Stomach smooth muscle (tissue), 2 donors: ENCODE data around the gene DDN.

ENCODE experiments used
- H3K27ac ChIP-seq: one replicate; pipeline ENCODE4 v1.7.0; 2013; ENCODE audit warnings: mild to moderate bottlenecking, low read length, inconsistent platforms
- H3K27me3 ChIP-seq, 2 donors: one replicate each; pipeline ENCODE4 v1.7.0; 2013; ENCODE audit warnings: low read length in 2 of 2; ENCODE audit not compliant: insufficient read depth in 2 of 2, control insufficient read depth in 1 of 2
- H3K36me3 ChIP-seq, 2 donors: one replicate each; pipeline ENCODE4 v1.7.0; 2013; ENCODE audit warnings: low read length in 2 of 2; ENCODE audit not compliant: control insufficient read depth in 2 of 2, insufficient read depth in 2 of 2
- H3K4me1 ChIP-seq: one replicate; pipeline ENCODE4 v1.7.0; 2013; ENCODE audit warnings: low read length; ENCODE audit not compliant: control insufficient read depth, insufficient read depth
- H3K4me3 ChIP-seq, 2 donors: one replicate each; pipeline ENCODE4 v1.7.0; 2013; ENCODE audit warnings: low read length in 2 of 2
- H3K9ac ChIP-seq, 2 donors: one replicate each; pipeline ENCODE4 v1.7.0; 2013; ENCODE audit warnings: low read length in 2 of 2, mild to moderate bottlenecking in 1 of 2
- H3K9me3 ChIP-seq, 2 donors: one replicate each; pipeline ENCODE4 v1.7.0; 2013; ENCODE audit warnings: low read length in 2 of 2; ENCODE audit not compliant: control insufficient read depth in 2 of 2
- donor health status: healthy.
- donor health status: Pancreatic carcinoma.

Gene DDN

DNA sequence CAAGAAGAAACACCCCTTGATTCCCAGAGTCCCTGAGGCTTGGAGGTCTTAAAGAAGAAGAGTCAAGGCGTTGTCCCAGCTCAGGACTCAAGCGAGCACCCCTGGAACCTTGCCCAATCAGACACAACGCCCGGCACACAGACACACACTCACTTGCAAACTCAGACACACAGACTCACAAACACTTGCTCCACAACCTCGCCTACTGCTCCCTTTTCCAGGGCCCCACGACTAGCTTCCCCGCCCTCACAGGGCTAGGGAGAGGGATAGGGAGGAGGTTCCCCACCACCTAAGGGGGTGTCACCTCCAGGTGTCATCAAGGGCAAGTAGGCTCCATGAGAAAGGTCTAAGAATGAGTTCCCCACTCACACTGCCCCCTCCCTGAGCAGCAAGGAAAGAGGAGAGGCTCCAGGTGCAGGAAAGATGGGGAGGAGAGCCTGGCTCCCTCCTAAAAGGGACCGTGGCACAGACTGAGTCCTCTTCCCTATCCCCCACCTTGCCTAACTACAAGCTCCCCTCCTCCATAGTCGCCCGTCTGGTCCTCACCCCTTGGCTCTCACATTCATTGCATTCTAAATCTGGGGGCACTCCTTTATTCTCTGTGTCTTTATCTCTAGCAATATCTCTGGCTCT, 28.4 kb downstream of the DDN start:
- Histone ChIP-seq H3K4me3 (peak overlapping the region; percentile 41 to 55), H3K36me3 (no peaks in the 10 kb centered on the region), H3K27ac (no peak overlapping the region), H3K4me1 (peaks cover 21% of the 10 kb centered on the region), H3K9me3 (no peaks in the 10 kb centered on the region), H3K9ac (no peak overlapping the region), H3K27me3 (peaks cover 49 to 64% of the 10 kb centered on the region in 2 donors)

DNA sequence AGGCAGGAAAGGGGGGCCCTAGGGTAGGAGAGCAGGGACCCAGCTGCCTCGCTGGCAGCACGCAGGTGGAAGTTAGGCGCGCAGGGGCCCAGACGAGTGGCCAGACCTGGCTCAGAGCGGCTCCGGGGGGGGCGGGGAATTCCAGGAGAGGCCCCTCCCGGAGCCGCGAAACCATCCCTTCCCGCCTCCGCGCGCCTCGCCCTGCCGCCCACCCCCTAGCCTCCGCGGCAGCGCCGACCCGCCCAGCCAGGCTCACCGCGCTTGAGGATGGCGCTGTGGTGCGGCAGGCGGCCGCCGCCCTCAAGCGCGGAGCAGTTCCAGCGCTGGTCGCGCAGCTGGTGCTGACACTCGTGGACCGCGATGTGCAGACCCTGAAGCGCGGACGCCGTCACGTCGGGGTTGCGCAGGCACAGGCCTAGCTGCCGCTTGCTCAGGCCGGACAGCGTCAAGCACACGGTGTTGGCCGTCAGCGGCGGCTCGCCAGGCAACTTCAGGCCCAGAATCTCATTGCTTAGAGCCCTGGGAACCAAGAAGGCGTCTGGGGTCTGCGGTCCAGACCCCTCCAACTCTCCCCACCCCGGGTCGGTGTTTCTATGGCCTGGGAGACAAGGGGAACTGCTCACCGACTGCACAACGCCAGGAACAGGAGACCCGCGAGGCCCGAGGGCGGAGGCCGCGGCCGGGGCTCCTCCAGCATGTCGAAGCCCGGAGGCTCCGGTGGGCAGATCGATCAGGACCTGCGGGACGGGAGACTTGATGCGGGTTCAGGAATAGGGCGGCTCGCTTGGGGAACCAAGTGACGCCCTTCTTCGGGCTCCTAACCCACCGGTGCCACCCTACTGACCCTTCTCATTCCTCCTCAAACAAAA, 29.1 kb downstream of the DDN start:
- H3K9me3 ChIP-seq = no peaks in the 10 kb centered on the region
- no peak overlapping the region for H3K9ac ChIP-seq
- H3K27ac ChIP-seq = no peak overlapping the region
- peak overlapping the region in 1 of 2 donors; percentile 49 for H3K4me3 ChIP-seq
- no peaks in the 10 kb centered on the region for H3K36me3 ChIP-seq
- H3K27me3 ChIP-seq = peaks cover 47 to 62% of the 10 kb centered on the region in 2 donors
- H3K4me1 ChIP-seq = peaks cover 21% of the 10 kb centered on the region

DNA sequence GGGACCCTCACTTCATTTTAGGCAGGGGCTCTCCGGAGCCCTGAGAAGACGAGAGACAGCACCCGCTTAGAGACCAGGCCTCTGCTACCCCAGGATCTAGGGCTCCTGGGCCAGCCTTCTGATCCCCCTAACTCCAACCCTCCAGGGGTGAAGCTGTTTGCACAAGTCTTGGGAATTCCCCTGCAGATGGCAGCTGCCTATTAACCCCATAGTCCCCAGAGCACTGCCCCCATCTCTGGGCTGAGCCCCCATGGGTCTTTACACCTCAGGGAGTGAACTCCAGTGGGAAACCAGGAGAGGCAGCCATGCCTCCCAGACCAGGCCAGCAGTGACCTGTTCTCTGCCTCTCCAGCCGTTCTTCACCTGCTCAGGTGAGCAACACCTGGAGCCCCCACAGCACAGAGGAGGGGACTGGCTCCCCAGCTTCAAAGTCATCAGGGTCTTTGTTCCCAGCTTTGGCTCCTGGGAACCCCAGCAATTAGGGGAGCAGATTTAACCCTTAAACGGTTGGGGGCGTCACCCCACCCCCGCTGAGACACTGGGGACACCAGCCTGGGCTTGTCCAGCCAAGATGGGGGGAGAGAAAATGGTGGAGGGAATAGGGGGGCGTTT, 29.9 kb downstream of the DDN start:
- peaks cover 48 to 55% of the 10 kb centered on the region in 2 donors for H3K27me3 ChIP-seq
- no peak overlapping the region for H3K9ac ChIP-seq
- H3K4me3 ChIP-seq = no peak overlapping the region
- no peaks in the 10 kb centered on the region for H3K9me3 ChIP-seq
- H3K4me1 ChIP-seq = peaks cover 21% of the 10 kb centered on the region
- H3K27ac ChIP-seq = no peak overlapping the region
- no peaks in the 10 kb centered on the region for H3K36me3 ChIP-seq

DNA sequence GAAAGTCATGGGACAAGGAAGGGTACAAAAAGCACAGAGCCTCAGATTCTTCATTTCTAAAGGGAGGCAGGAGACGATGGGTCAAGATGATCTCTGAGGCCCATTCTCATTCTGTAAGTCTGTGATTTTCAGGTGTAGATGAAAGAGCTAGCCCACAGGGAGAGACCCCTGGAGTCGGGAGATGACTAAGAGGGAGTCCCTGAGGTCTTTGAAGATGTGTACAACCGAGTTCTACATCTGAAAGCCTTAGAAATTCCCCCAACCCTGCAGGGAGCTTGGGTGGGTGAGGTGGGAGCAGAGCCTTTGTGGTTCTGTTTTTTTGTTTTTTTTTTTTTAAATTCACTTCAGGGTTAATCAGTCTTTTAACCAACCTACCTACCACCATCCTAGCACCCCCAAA, 30.7 kb downstream of the DDN start:
- Histone ChIP-seq H3K4me3 (no peak overlapping the region), H3K9me3 (no peaks in the 10 kb centered on the region), H3K27me3 (peaks cover 41 to 49% of the 10 kb centered on the region in 2 donors), H3K9ac (no peak overlapping the region), H3K27ac (no peak overlapping the region), H3K4me1 (peaks cover 20% of the 10 kb centered on the region), H3K36me3 (no peaks in the 10 kb centered on the region)

DNA sequence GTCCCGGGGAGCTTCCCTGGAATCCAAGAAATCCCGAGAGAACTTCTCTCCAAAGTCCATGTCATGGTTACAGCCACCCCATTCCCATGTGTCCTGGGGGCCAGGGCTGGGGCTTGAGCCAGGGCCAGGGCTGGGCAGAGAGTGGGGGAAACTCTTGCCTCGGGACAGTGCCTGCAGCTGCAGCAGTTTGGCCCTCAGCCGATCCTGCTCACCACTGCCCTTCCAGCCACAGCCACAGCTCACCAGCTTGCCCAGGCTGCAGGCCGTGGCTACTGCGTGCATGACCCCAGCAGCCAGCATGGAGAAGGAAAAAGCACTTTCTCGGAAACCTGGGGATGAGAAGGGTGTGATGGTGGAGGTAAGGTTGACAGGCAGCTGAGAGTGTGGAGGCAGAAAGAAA, 31.2 kb downstream of the DDN start:
- no peak overlapping the region for H3K9ac ChIP-seq
- no peaks in the 10 kb centered on the region for H3K9me3 ChIP-seq
- H3K27ac ChIP-seq = no peak overlapping the region
- no peak overlapping the region for H3K4me3 ChIP-seq
- H3K36me3 ChIP-seq = no peaks in the 10 kb centered on the region
- H3K27me3 ChIP-seq = peaks cover 36 to 44% of the 10 kb centered on the region in 2 donors
- peaks cover 19% of the 10 kb centered on the region for H3K4me1 ChIP-seq

DNA sequence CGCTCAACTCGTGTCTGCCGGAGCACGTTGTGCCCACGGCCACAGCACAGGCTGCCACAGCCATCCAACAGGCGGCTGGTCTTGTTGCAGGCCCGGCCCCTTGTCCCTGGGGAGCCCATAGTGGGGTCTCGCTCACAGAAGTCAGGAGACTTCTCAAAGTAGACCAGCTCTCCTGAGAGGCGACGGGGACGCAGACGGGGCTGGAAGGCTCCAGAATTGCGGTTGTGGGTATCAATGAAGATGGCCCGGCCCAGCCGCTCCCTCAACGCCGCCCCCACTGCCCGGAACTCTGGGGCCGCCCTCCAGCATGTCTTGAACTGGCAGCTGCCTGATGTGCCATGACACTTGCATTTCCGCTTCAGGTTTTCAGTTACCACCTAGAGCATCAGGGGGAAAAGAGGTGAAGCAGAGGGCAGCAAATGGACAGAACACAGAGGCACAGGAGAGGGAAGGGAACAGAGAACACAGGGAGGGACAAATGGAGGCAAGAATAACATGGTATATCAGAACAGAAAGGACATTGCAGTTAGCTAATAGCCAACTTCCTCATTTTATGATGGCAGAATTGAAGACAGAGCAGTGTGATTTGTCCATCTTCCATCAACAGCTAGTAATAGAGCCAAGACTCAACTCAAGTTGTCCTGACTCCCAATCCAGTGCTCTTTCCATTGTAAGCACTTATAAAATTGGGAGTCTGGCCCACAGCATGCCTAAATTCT, 32.8 kb downstream of the DDN start:
- Histone ChIP-seq H3K9me3 (no peaks in the 10 kb centered on the region), H3K36me3 (no peaks in the 10 kb centered on the region), H3K27ac (no peak overlapping the region), H3K9ac (no peak overlapping the region), H3K27me3 (peaks cover 22 to 28% of the 10 kb centered on the region in 2 donors), H3K4me1 (peaks cover 12% of the 10 kb centered on the region), H3K4me3 (no peak overlapping the region)

DNA sequence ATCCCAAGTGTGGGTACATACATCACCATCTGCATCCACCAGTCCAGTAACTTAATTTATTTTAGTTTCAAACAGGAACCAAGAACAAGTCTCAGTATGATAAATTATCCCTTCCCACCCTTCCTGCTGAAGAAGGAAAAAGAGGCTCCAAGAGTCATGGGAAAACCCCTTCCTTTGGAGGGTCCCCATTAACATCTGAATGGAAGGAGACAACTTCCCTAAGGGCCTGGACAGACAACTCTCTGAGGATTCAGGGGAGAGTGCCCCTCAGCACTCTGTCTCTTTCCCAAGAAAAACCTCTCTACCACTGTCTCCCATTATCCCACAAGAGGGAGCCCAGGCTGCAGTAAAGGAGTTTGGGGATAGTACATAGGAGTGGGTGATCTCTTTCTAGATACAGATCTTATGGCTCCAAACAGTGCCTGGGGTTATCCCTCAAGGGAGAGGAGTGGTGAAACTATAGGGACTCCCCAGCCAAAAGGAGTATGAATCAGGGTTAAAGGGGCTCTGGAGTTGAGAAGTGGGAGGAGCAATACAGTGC, 33.8 kb downstream of the DDN start:
- Histone ChIP-seq H3K36me3 (no peaks in the 10 kb centered on the region), H3K4me3 (no peak overlapping the region), H3K9ac (no peak overlapping the region), H3K9me3 (no peaks in the 10 kb centered on the region), H3K27me3 (peaks cover 13 to 18% of the 10 kb centered on the region in 2 donors), H3K27ac (no peak overlapping the region), H3K4me1 (peaks cover 6% of the 10 kb centered on the region)

DNA sequence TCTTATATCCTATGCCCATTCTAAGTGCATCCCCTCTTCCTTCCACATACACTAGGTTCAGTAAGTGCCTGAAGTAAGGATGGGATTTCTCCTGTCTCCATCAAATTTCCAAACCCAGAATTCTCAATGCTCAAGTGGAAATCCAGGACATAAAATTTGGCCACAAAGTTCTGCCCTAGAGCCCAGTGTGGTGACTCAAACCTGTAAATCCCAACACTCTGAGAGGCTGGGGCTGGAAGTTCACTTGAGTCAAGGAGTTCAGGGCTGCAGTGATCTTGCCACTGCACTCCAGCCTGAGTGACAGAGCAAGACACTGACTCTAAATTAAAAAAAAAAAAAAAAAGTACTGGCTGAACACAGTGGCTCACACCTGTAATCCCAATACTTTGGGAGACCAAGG, 37.4 kb downstream of the DDN start:
- Histone ChIP-seq H3K36me3 (no peaks in the 10 kb centered on the region), H3K27me3 (peaks cover 5 to 6% of the 10 kb centered on the region in 2 donors), H3K9ac (no peak overlapping the region), H3K9me3 (no peaks in the 10 kb centered on the region), H3K4me1 (peaks cover 6% of the 10 kb centered on the region), H3K27ac (no peak overlapping the region), H3K4me3 (no peak overlapping the region)

DNA sequence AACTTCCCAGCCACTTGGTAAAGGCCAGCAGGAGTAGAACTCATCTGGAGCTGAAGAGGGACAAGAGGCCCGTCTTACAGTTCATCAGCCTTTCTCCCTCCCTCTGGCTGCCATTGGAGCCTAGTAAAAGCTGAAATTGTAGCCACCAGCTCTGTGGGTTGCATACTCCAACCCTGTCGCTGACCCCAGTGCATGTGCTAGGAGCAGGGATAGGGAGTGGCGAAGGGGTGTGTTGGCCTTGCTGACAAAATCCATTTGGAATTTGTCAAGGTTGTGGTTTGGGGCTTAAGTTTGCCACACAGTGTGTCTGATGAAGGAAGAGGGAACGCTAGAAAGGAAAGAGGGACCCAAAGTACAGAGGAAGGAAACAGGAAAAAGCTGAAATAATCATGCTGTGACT, 37.8 kb downstream of the DDN start:
- Histone ChIP-seq H3K27me3 (peaks cover 4 to 5% of the 10 kb centered on the region in 2 donors), H3K9ac (no peak overlapping the region)

DNA sequence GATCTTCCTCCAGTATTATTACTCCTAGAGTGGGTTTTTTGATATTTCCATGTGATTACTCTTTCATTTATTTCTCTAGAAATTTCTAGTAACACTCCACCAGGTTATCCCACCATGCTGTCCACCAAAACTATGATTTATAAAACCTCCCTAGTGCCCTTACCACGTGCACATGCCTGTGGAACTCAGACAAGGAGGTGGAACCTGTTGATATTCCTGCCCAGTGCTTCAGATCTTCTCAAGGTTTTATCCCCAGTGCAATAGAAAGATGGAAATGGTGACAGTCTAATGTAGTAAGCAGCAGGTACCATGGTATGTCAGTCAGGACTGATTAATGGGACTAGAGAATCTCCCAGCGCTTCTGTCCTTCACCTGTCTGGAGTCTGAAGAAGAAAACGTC, 38.3 kb downstream of the DDN start:
- peaks cover 3 to 4% of the 10 kb centered on the region in 2 donors for H3K27me3 ChIP-seq
- H3K27ac ChIP-seq = no peak overlapping the region
- no peaks in the 10 kb centered on the region for H3K9me3 ChIP-seq
- no peak overlapping the region for H3K9ac ChIP-seq
- no peaks in the 10 kb centered on the region for H3K36me3 ChIP-seq
- H3K4me1 ChIP-seq = peaks cover 12% of the 10 kb centered on the region
- no peak overlapping the region for H3K4me3 ChIP-seq

More for the DNA sequence above, 37.8 kb downstream of the DDN start:
- H3K4me1 ChIP-seq = peaks cover 7% of the 10 kb centered on the region
- no peak overlapping the region for H3K4me3 ChIP-seq
- H3K27ac ChIP-seq = no peak overlapping the region
- no peaks in the 10 kb centered on the region for H3K36me3 ChIP-seq
- H3K9me3 ChIP-seq = no peaks in the 10 kb centered on the region
